ENCODE data around the gene OXA1L.

GRCh38 chr14:22739423-22739822, 27.1 kb upstream of the OXA1L start:
- TF ChIP-seq CTCF (IDR thresholded peaks at IDR 0.05; ENCODE audit: insufficient read depth, low read depth, low read length), result no peak
- TF ChIP-seq EZH2 (IDR thresholded peaks at IDR 0.05; ENCODE audit: insufficient read depth, low read length), result no peak
